Hippocampal formation (tissue), 2 donors: ENCODE measurements around the gene EEF2.
"Not testable (repeated sequence)": the region's sequence is repeated elsewhere in the genome, so short reads cannot be mapped to it uniquely, and the experiment has no call there.

Experiments
- DNase-seq, 2 donors: peaks; one replicate each; lab custom pipeline; 2025; lab: John Stamatoyannopoulos, UW

EEF2 gene

GRCh38 chr19:3944018-3944721 is 41.1 kb downstream of the EEF2 start:
- DNase-seq = no peak

- DNase-seq = no peak
Observed at GRCh38 chr19:3942790-3943409, 42.4 kb downstream of the EEF2 start.

DNA sequence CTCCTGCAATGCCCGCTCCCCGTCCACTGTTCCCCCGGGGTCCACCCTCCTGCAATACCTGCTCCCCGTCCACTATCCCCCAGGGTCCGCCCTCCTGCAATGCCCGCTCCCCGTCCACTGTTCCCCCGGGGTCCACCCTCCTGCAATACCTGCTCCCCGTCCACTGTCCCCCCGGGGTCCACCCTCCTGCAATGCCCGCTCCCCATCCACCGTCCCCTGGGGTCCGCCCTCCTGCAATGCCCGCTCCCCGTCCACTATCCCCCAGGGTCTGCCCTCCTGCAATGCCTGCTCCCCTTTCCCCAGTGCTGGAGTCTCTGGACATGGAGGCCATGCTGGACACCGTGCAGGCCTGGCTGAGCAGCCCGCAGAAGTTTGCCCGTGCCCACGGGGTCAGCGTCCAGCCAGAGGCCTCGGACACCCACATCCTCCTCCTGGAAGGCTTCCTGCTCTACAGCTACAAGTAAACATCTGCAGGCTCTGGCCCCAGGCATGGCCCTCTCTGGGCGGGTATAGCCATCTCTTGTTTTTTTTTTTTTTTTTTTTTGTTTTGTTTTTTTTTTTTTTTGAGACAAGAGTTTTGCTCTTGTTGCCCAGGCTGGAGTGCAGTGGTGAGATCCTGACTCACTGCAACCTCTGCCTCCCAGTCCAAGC is 46.8 kb downstream of the EEF2 start:
- DNase-seq = not testable (repeated sequence)

DNA sequence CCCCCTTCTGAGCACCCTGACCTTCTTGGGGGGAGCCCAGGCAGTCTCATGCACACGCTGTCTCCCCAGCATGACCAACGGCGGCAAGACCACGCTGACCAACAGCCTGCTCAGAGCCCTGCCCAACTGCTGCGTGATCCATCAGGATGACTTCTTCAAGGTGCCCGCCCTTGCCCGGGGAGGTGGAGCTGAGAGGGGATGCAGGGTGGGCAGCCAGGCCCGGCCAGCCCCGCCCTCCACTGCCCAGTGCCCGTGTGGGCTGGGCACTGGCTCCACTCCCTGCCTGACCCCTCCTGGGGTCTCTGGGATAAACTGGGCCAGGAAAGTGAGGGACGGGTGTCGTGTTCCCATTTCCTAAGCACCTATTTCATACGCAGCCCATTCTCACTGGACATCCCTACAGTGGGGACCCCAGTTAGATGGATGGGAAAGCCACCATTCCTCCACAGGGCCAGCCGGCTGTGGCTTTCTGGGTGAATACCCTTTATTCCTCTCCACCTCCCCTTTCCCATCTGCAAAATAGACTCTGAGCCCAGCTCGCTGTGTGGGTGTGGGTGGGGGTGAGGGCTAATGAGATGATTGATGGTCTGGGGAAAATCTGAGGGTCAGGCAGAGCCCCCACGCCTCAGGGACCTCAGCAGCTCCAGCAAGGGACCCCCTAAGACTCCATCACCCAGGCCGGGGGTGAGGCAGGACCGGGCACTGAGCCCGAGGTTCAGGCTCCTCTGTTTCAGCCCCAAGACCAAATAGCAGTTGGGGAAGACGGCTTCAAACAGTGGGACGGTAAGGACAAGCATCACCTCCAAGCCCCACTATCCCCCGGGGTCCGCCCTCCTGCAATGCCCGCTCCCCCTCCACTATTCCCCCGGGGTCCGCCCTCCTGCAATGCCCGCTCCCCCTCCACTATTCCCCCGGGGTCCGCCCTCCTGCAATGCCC is 48.5 kb downstream of the EEF2 start:
- no peak for DNase-seq

DNA sequence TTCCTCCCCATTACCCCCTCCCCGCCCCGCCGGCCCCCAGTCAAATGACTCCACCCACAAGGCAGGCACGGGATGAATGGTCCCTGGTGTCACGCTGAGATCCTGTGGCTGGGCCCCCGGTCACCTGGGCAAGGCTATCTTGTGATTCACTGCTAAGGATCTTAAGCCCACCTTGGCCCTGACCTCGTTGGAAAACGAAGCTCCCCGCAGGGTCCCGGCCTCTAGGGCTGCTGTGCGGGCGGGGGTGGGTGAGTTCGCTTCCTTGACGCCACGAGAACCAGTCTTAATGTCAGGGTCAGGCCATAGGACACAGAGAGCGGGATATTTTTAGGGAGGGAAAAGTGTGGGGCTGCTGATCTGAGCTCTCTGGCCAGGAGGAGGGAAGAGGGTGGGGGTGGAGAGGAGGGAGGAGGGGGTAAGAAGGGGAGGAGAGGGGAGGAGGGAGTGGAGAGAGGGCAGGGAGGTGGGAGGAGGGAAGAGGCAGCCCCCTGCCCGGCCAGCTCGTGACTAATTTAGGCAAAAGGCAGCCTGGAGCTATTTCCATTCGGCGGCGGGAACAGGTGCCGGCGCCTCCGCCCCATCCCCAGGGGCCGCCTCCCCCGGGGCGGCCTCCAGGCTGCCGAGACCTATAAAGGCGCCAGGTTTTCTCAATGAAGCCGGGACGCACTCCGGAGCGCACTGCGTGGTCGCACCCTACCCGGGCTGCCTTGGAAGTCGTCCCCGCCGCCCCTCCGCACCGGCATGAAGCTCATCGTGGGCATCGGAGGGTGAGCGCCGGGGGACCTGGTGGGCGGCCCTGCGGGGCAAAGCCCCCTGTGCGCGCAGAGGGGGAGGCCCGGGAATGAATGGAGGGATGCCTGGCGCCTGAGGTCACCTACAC is 52.1 kb downstream of the EEF2 start, which contains the start of gene NMRK2:
Gene NMRK2 (plus strand): TSS at position 139 of the 880 bp plus-strand sequence. CDS start 603 bp downstream, at position 742.
- DNase-seq = no peak

DNA sequence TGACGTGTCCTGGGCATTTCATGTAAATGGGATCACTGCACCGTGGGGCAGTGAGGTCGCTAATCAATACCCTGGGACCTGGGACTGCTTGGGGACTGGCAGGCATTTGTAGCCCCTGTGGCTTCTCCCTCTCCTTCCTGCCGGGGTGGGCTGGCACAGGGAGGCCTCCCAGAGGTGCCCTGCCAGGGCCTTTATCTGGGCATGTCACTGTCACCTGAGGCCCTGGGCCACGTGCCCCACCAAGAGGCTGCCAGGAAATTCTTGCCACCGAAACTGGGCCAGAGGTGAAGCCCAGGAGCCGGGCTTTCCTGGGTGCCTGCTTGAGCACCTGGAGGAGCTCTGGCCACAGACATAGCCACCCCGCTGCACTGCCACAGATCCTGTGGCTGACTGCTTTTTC is 54.2 kb downstream of the EEF2 start:
- DNase-seq = no peak
